GM19328 (cell line): ENCODE data around the gene PGAP2.

Experiments used
- ATAC-seq: cut with Tn5 transposase; IDR thresholded peaks from one replicate; pipeline ENCODE4 v1.9.1; 2021; ENCODE audit warnings: mild to moderate bottlenecking, moderate library complexity; ENCODE audit not compliant: unreplicated experiment

Gene PGAP2

GRCh38 chr11:3831378-3832239 lies 23.2 kb downstream of the PGAP2 start:
- no peak for ATAC-seq

GRCh38 chr11:3832816-3833215 lies 24.5 kb downstream of the PGAP2 start:
- ATAC-seq, result no peak

GRCh38 chr11:3833449-3833848 lies 25.1 kb downstream of the PGAP2 start:
- no peak for ATAC-seq

- ATAC-seq, result no peak
Measured at GRCh38 chr11:3834349-3834663, 25.9 kb downstream of the PGAP2 start.

- no peak for ATAC-seq
Measured at GRCh38 chr11:3834664-3835461, 26.5 kb downstream of the PGAP2 start.

GRCh38 chr11:3835751-3836150 lies 27.4 kb downstream of the PGAP2 start:
- ATAC-seq, result no peak

- ATAC-seq, result no peak
Measured at GRCh38 chr11:3836903-3837302, 28.5 kb downstream of the PGAP2 start.

- ATAC-seq, result no peak
Measured at GRCh38 chr11:3837793-3838192, 29.4 kb downstream of the PGAP2 start.

GRCh38 chr11:3838504-3838903 lies 30.1 kb downstream of the PGAP2 start:
- ATAC-seq, result no peak

GRCh38 chr11:3840004-3840869 lies 31.9 kb downstream of the PGAP2 start:
- peak; percentile 14 for ATAC-seq

GRCh38 chr11:3840870-3841425 lies 32.6 kb downstream of the PGAP2 start, which contains the start of gene RHOG:
Gene RHOG, minus strand, starts transcription at chr11:3840959. Its CDS starts 12,821 bp downstream, at chr11:3828138.
- ATAC-seq, result peak; percentile 35

- peak; percentile 47 for ATAC-seq
Measured at GRCh38 chr11:3841426-3842350, 33.3 kb downstream of the PGAP2 start.

GRCh38 chr11:3843326-3843725 lies 35.0 kb downstream of the PGAP2 start:
- no peak for ATAC-seq

GRCh38 chr11:3845246-3845645 lies 36.9 kb downstream of the PGAP2 start:
- no peak for ATAC-seq

GRCh38 chr11:3845670-3846069 lies 37.3 kb downstream of the PGAP2 start:
- no peak for ATAC-seq

- ATAC-seq, result no peak
Measured at GRCh38 chr11:3849297-3849874, 41.0 kb downstream of the PGAP2 start.

- ATAC-seq, result no peak
Measured at GRCh38 chr11:3853545-3853842, 45.1 kb downstream of the PGAP2 start.

GRCh38 chr11:3853899-3854659 lies 45.7 kb downstream of the PGAP2 start:
- ATAC-seq, result no peak

- ATAC-seq, result no peak
Measured at GRCh38 chr11:3854660-3854976, 46.3 kb downstream of the PGAP2 start.
